Smooth muscle cell (in vitro differentiated cells): ENCODE results near the gene MRM2. TPM values are rescaled to one million over a fixed set of nuclear protein-coding genes. Genes with fewer than 3 reads are reported as not detected.

Experiments used
- DNase-seq: peaks from one replicate; lab custom pipeline; 2025; ENCODE audit not compliant: unreplicated experiment; lab: John Stamatoyannopoulos, UW
- H2AFZ ChIP-seq: fragments of 200-600 bp; sonication (generic); 2 replicates; pipeline ENCODE4 v1.6.0; 2016; ENCODE audit warnings: antibody characterized with exemption, low read depth, mild to moderate bottlenecking
- H3F3A ChIP-seq: fragments of 200-600 bp; sonication (generic); 2 replicates; pipeline ENCODE4 v1.6.0; 2017; ENCODE audit warnings: antibody characterized with exemption, low read depth
- H3K27ac ChIP-seq: fragments of 200-600 bp; sonication (generic); 2 replicates; pipeline ENCODE4 v1.5.1; 2016; ENCODE audit warnings: low read depth, mild to moderate bottlenecking
- H3K27me3 ChIP-seq: fragments of 200-600 bp; sonication (generic); 2 replicates; pipeline ENCODE4 v1.6.1; 2016; ENCODE audit warnings: low read depth, mild to moderate bottlenecking
- H3K36me3 ChIP-seq: fragments of 200-600 bp; sonication (generic); 2 replicates; pipeline ENCODE4 v1.5.1; 2016; ENCODE audit warnings: low read depth
- H3K4me1 ChIP-seq: fragments of 200-600 bp; sonication (generic); 2 replicates; pipeline ENCODE4 v1.5.1; 2016; ENCODE audit warnings: low read depth
- H3K4me2 ChIP-seq: fragments of 200-600 bp; sonication (generic); 2 replicates; pipeline ENCODE4 v1.6.0; 2016; ENCODE audit warnings: mild to moderate bottlenecking
- H3K4me3 ChIP-seq: fragments of 200-600 bp; sonication (generic); 2 replicates; pipeline ENCODE4 v1.5.1; 2016; ENCODE audit warnings: mild to moderate bottlenecking
- H3K79me2 ChIP-seq: fragments of 200-600 bp; sonication (generic); 2 replicates; pipeline ENCODE4 v1.6.0; 2016; ENCODE audit warnings: low read depth, mild to moderate bottlenecking
- H3K9ac ChIP-seq: fragments of 200-600 bp; sonication (generic); 2 replicates; pipeline ENCODE4 v1.6.0; 2016; ENCODE audit warnings: low read depth
- H3K9me3 ChIP-seq: fragments of 200-600 bp; sonication (generic); replicated peaks from 2 replicates; pipeline ENCODE4 v1.5.1; 2016; ENCODE audit warnings: low read depth
- H4K20me1 ChIP-seq: fragments of 200-600 bp; sonication (generic); 2 replicates; pipeline ENCODE4 v1.6.0; 2016; ENCODE audit warnings: low read depth
- WGBS: methylation state at CpG from one replicate; pipeline ENCODE4 v1.1.7; 2016; ENCODE audit warnings: low lambda C conversion rate; 5-methylcytosine and 5-hydroxymethylcytosine counted together
- polyA plus RNA-seq: library from polyadenylated mRNA; unstranded; fragments of >200 nt; fragmentation: Nextera tagmentation; extraction: Ambion mirVana; gene quantifications from 2 replicates; pipeline ENCODE4 v1.2.1, GENCODE V29; 2016
- total RNA-seq: library from RNA; depleted of rRNA; stranded (reverse); fragments of >200 nt; gene quantifications from 2 replicates; pipeline ENCODE4 v1.2.3, GENCODE V29; 2014
- TF ChIP-seq, protein P1 (sequence below): fragments of 200-600 bp; sonication (generic); IDR thresholded peaks from 2 replicates; pipeline ENCODE4 v1.5.1; 2017; ENCODE audit warnings: borderline replicate concordance, mild to moderate bottlenecking, antibody characterized with exemption; ENCODE audit not compliant: insufficient read depth, poor library complexity, severe bottlenecking

The MRM2 gene
- total and polyA plus RNA-seq, 2 experiments from 2014 or later = 17.1 to 30.8 TPM

GRCh38 chr7:2253525-2254244 lies 11.7 kb upstream of the MRM2 start:
- no peaks in the 10 kb centered on the region for H3K9me3 ChIP-seq
- no peaks in the 10 kb centered on the region for H3K36me3 ChIP-seq
- no peak overlapping the region for H3K27ac ChIP-seq
- H3K79me2 ChIP-seq = no peaks in the 10 kb centered on the region
- H3K4me1 ChIP-seq = no peaks in the 10 kb centered on the region
- WGBS = 98% methylated on average over 29 of the region's 32 CpGs
- no peaks in the 10 kb centered on the region for H3K27me3 ChIP-seq
- no peaks in the 10 kb centered on the region for H4K20me1 ChIP-seq
- TF ChIP-seq, protein P1, sequence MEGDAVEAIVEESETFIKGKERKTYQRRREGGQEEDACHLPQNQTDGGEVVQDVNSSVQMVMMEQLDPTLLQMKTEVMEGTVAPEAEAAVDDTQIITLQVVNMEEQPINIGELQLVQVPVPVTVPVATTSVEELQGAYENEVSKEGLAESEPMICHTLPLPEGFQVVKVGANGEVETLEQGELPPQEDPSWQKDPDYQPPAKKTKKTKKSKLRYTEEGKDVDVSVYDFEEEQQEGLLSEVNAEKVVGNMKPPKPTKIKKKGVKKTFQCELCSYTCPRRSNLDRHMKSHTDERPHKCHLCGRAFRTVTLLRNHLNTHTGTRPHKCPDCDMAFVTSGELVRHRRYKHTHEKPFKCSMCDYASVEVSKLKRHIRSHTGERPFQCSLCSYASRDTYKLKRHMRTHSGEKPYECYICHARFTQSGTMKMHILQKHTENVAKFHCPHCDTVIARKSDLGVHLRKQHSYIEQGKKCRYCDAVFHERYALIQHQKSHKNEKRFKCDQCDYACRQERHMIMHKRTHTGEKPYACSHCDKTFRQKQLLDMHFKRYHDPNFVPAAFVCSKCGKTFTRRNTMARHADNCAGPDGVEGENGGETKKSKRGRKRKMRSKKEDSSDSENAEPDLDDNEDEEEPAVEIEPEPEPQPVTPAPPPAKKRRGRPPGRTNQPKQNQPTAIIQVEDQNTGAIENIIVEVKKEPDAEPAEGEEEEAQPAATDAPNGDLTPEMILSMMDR = no peak
- H3K9ac ChIP-seq = no peak overlapping the region
- no peak overlapping the region for H2AFZ ChIP-seq
- H3F3A ChIP-seq = no peaks in the 10 kb centered on the region
- no peak overlapping the region for H3K4me2 ChIP-seq
- no peak overlapping the region for H3K4me3 ChIP-seq
- no peak for DNase-seq

- H3K4me1 ChIP-seq = no peaks in the 10 kb centered on the region
- H3K4me2 ChIP-seq = no peak overlapping the region
- 96% methylated on average over 9 of the region's 9 CpGs for WGBS
- TF ChIP-seq, protein P1 = no peak
- H3K36me3 ChIP-seq = no peaks in the 10 kb centered on the region
- DNase-seq = no peak
- no peaks in the 10 kb centered on the region for H3K27me3 ChIP-seq
- no peaks in the 10 kb centered on the region for H3K79me2 ChIP-seq
- H3K27ac ChIP-seq = no peak overlapping the region
- H3K4me3 ChIP-seq = no peak overlapping the region
- no peak overlapping the region for H3K9ac ChIP-seq
- H4K20me1 ChIP-seq = no peaks in the 10 kb centered on the region
- H3F3A ChIP-seq = no peaks in the 10 kb centered on the region
- no peak overlapping the region for H2AFZ ChIP-seq
- no peaks in the 10 kb centered on the region for H3K9me3 ChIP-seq
Measured at GRCh38 chr7:2253021-2253420, 11.0 kb upstream of the MRM2 start.

DNA sequence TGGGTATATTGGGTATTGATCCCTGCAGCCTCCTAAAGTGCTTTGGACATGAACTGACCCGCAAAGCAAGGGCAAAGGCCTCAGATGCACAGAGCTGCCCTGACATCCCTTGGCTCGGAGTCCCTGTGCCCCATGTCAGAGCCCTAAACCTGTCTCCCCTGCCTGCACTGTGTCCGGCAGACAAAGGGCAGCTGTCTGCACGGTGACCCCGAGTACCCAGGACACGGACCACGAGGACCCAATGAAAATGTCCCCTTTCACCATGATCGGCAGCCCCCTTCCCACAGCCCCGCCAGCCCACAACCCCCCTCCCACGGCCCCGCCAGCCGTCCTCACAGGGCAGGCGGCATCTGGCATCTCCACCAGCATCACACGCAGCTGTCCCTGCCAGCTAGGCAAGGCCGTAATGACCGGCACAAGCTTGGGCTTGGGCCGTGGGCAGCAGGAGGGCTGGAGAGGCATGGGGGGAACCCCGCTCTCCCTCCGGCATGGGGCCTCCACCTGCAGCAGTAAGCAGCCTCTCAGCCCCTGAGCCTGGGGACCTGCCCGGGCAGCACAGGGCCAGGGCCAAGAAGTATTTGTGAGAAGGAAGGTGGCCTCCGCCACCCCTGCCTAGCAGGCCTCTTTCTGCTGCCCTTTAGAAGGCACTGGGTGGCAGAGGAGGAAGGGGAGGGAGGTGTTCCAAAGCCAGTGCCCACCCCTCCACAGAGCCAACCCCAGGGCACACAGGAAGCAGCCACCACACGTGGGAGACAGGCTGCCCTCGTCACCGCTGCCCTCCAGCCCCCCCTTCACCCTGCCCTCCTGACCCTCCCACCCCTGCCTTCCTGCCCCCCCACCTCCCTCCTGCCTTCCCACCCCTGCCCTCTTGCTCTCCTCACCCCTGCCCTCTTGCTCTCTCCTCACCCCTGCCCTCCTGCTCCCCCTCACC lies 10.1 kb upstream of the MRM2 start:
- Histone ChIP-seq H3F3A (no peaks in the 10 kb centered on the region), H3K27ac (no peak overlapping the region), H3K4me1 (no peaks in the 10 kb centered on the region), H3K79me2 (no peaks in the 10 kb centered on the region), H4K20me1 (no peaks in the 10 kb centered on the region), H3K9me3 (no peaks in the 10 kb centered on the region), H3K36me3 (no peaks in the 10 kb centered on the region), H3K27me3 (no peaks in the 10 kb centered on the region), H2AFZ (no peak overlapping the region), H3K9ac (no peak overlapping the region), H3K4me2 (no peak overlapping the region), H3K4me3 (no peak overlapping the region)
- TF ChIP-seq, protein P1 = no peak
- WGBS = 96% methylated on average over 21 of the region's 24 CpGs
- no peak for DNase-seq
